ENCODE data around the gene TRIM38.
A peak's percentile ranks its signal among the peaks of the same experiment; 100 is the strongest.

The TRIM38 gene

DNA sequence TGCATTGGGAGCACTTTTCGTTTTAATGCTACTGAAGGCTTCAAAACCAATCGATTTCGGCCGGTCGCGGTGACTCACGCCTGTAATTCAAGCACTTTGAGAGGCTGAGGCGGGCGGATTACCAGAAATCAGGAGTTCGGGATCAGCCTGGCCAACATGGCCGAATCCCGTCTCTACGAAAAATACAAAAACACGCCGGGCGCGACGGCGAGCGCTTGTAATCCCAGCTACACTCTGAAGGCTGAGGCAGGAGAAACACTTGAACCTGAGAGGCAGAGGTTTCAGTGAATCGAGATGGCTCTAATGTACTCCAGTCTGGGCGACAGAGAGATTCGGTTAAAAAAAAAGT lies 58.4 kb downstream of the TRIM38 start:
- Histone ChIP-seq H4K91ac (ENCODE audit: low read length) (peak overlapping the region; percentile 83), H3K4me1 (ENCODE audit: control insufficient read depth, insufficient read depth, low read depth, low read length) (peaks cover 2% of the 10 kb centered on the region), H3K27me3 (ENCODE audit: control insufficient read depth in 1 of 2, insufficient read depth in 1 of 2, low read length in 2 of 2) (no peaks in the 10 kb centered on the region), H3K18ac (ENCODE audit: low read depth in 1 of 2, low read length in 2 of 2) (peak overlapping the region; percentile 71 to 99), H3K9ac (ENCODE audit: low read length) (peak overlapping the region; percentile 95), H2BK5ac (ENCODE audit: low read depth, low read length, poor library complexity, severe bottlenecking) (peak overlapping the region; percentile 83), H3K23ac (ENCODE audit: low read length in 2 of 2) (peak overlapping the region in 1 of 2 experiments; percentile 98), H3K4me3 (ENCODE audit: insufficient read depth in 1 of 2, low read depth in 1 of 2, low read length in 2 of 2) (peak overlapping the region; percentile 36 to 88), H3K27ac (ENCODE audit: low read length, poor library complexity, severe bottlenecking) (peak overlapping the region; percentile 95), H2BK15ac (ENCODE audit: low read depth, poor library complexity, severe bottlenecking) (peak overlapping the region; percentile 46), H3K14ac (ENCODE audit: low read length in 2 of 2) (no peak overlapping the region), H3K36me3 (ENCODE audit: control insufficient read depth in 1 of 2, insufficient read depth in 2 of 2, low read depth in 1 of 2, low read length in 2 of 2) (no peaks in the 10 kb centered on the region), H3K4ac (ENCODE audit: low read depth in 1 of 2, low read length in 2 of 2) (peak overlapping the region; percentile 42 to 83), H3K79me1 (replicated peaks; ENCODE audit: low read length, poor library complexity, severe bottlenecking) (no peaks in the 10 kb centered on the region), H3K9me3 (ENCODE audit: control insufficient read depth, low read length) (no peaks in the 10 kb centered on the region), H4K8ac (ENCODE audit: low read length) (peak overlapping the region; percentile 93), H2AFZ (ENCODE audit: low read depth, low read length) (no peak overlapping the region), H3K4me2 (ENCODE audit: low read length, poor library complexity, severe bottlenecking) (peak overlapping the region; percentile 72), H2BK12ac (ENCODE audit: low read length in 2 of 2) (peak overlapping the region in 1 of 2 experiments; percentile 45), H2BK120ac (ENCODE audit: low read depth, low read length) (peak overlapping the region; percentile 64), H2AK5ac (ENCODE audit: low read length, severe bottlenecking) (peak overlapping the region; percentile 92)
- DNase-seq, result peak; percentile 86
- under 1% methylated on average over 22 of the region's 23 CpGs for WGBS

- Histone ChIP-seq H3K4me3 (ENCODE audit: insufficient read depth in 1 of 2, low read depth in 1 of 2, low read length in 2 of 2) (peak overlapping the region; percentile 75 to 88), H2BK15ac (ENCODE audit: low read depth, poor library complexity, severe bottlenecking) (peak overlapping the region; percentile 29), H3K14ac (ENCODE audit: low read length in 2 of 2) (peak overlapping the region in 1 of 2 experiments; percentile 96), H3K4me2 (ENCODE audit: low read length, poor library complexity, severe bottlenecking) (peak overlapping the region; percentile 72), H2BK5ac (ENCODE audit: low read depth, low read length, poor library complexity, severe bottlenecking) (no peak overlapping the region), H2AK5ac (ENCODE audit: low read length, severe bottlenecking) (no peak overlapping the region), H3K23ac (ENCODE audit: low read length in 2 of 2) (peak overlapping the region in 1 of 2 experiments; percentile 29), H2BK12ac (ENCODE audit: low read length in 2 of 2) (peak overlapping the region in 1 of 2 experiments; percentile 71), H2BK120ac (ENCODE audit: low read depth, low read length) (peak overlapping the region; percentile 80), H3K9ac (ENCODE audit: low read length) (peak overlapping the region; percentile 95), H3K27me3 (ENCODE audit: control insufficient read depth in 1 of 2, insufficient read depth in 1 of 2, low read length in 2 of 2) (no peaks in the 10 kb centered on the region), H3K4me1 (ENCODE audit: control insufficient read depth, insufficient read depth, low read depth, low read length) (peaks cover 2% of the 10 kb centered on the region), H3K4ac (ENCODE audit: low read depth in 1 of 2, low read length in 2 of 2) (peak overlapping the region; percentile 96 to 99), H3K18ac (ENCODE audit: low read depth in 1 of 2, low read length in 2 of 2) (peak overlapping the region; percentile 9 to 98), H3K27ac (ENCODE audit: low read length, poor library complexity, severe bottlenecking) (peak overlapping the region; percentile 95), H4K91ac (ENCODE audit: low read length) (peak overlapping the region; percentile 15), H3K79me1 (replicated peaks; ENCODE audit: low read length, poor library complexity, severe bottlenecking) (no peaks in the 10 kb centered on the region), H2AFZ (ENCODE audit: low read depth, low read length) (peak overlapping the region; percentile 15), H3K36me3 (ENCODE audit: control insufficient read depth in 1 of 2, insufficient read depth in 2 of 2, low read depth in 1 of 2, low read length in 2 of 2) (no peaks in the 10 kb centered on the region), H4K8ac (ENCODE audit: low read length) (peak overlapping the region; percentile 87), H3K9me3 (ENCODE audit: control insufficient read depth, low read length) (no peaks in the 10 kb centered on the region)
- under 1% methylated on average over 36 of the region's 39 CpGs for WGBS
- peak; percentile 97 for DNase-seq
Observed at GRCh38 chr6:26021350-26022131, 58.9 kb downstream of the TRIM38 start.

DNA sequence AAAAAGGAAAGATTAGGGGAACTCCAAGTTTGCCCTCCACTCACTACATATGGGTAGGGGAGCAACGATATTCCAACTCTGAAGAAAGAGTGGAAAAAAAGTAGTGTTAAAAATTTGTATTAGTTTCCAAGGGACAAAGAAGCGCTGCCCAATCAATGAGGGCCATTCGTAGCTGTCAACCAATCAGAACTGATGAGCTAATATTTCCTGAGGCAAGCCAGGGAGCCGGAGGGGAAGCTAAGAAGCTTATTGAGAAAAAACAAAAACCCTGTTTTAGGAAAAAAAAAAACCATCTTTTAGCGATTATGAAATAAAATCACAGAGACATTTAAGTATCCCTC lies 59.5 kb downstream of the TRIM38 start:
- 0% methylated on average over 4 of the region's 5 CpGs for WGBS
- no peaks in the 10 kb centered on the region for H3K36me3 ChIP-seq (ENCODE audit: control insufficient read depth in 1 of 2, insufficient read depth in 2 of 2, low read depth in 1 of 2, low read length in 2 of 2)
- no peak overlapping the region for H4K91ac ChIP-seq (ENCODE audit: low read length)
- no peak overlapping the region for H2BK15ac ChIP-seq (ENCODE audit: low read depth, poor library complexity, severe bottlenecking)
- H3K14ac ChIP-seq (ENCODE audit: low read length in 2 of 2), result no peak overlapping the region
- peak overlapping the region in 1 of 2 experiments; percentile 88 for H3K4me3 ChIP-seq (ENCODE audit: insufficient read depth in 1 of 2, low read depth in 1 of 2, low read length in 2 of 2)
- H3K4me2 ChIP-seq (ENCODE audit: low read length, poor library complexity, severe bottlenecking), result peak overlapping the region; percentile 54
- no peak overlapping the region for H3K23ac ChIP-seq (ENCODE audit: low read length in 2 of 2)
- no peak overlapping the region for H2BK5ac ChIP-seq (ENCODE audit: low read depth, low read length, poor library complexity, severe bottlenecking)
- H2BK120ac ChIP-seq (ENCODE audit: low read depth, low read length), result peak overlapping the region; percentile 0
- H2BK12ac ChIP-seq (ENCODE audit: low read length in 2 of 2), result no peak overlapping the region
- peak; percentile 93 for DNase-seq
- H3K27me3 ChIP-seq (ENCODE audit: control insufficient read depth in 1 of 2, insufficient read depth in 1 of 2, low read length in 2 of 2), result no peaks in the 10 kb centered on the region
- peaks cover 4% of the 10 kb centered on the region for H3K4me1 ChIP-seq (ENCODE audit: control insufficient read depth, insufficient read depth, low read depth, low read length)
- no peak overlapping the region for H2AFZ ChIP-seq (ENCODE audit: low read depth, low read length)
- no peaks in the 10 kb centered on the region for H3K79me1 ChIP-seq (replicated peaks; ENCODE audit: low read length, poor library complexity, severe bottlenecking)
- peak overlapping the region in 1 of 2 experiments; percentile 9 for H3K18ac ChIP-seq (ENCODE audit: low read depth in 1 of 2, low read length in 2 of 2)
- no peak overlapping the region for H4K8ac ChIP-seq (ENCODE audit: low read length)
- H3K9ac ChIP-seq (ENCODE audit: low read length), result peak overlapping the region; percentile 95
- H3K4ac ChIP-seq (ENCODE audit: low read depth in 1 of 2, low read length in 2 of 2), result no peak overlapping the region
- no peak overlapping the region for H2AK5ac ChIP-seq (ENCODE audit: low read length, severe bottlenecking)
- peak overlapping the region; percentile 66 for H3K27ac ChIP-seq (ENCODE audit: low read length, poor library complexity, severe bottlenecking)
- H3K9me3 ChIP-seq (ENCODE audit: control insufficient read depth, low read length), result no peaks in the 10 kb centered on the region

DNA sequence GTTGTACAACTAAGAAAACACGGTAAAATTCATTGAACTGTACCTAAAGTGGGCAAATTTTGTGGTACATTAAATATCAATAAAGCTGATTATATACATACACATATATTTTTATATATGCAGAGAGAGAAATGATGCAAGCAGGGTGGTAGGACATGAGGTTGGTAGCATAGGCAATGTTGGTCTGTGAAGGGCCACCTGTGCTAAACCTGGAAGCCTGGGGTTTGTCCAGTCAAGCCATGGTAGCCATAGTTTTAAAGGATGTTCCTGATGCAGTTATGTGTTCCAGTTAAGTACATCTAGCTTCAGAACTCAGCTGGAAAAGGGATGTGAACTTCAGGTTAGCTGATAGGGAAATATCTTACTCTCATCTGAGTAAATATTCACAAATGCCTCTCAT lies 60.1 kb downstream of the TRIM38 start:
- no peak overlapping the region for H3K14ac ChIP-seq (ENCODE audit: low read length in 2 of 2)
- no peak overlapping the region for H3K4me2 ChIP-seq (ENCODE audit: low read length, poor library complexity, severe bottlenecking)
- no peaks in the 10 kb centered on the region for H3K79me1 ChIP-seq (replicated peaks; ENCODE audit: low read length, poor library complexity, severe bottlenecking)
- no peak overlapping the region for H4K8ac ChIP-seq (ENCODE audit: low read length)
- H2BK5ac ChIP-seq (ENCODE audit: low read depth, low read length, poor library complexity, severe bottlenecking), result no peak overlapping the region
- H2AFZ ChIP-seq (ENCODE audit: low read depth, low read length), result no peak overlapping the region
- H3K9ac ChIP-seq (ENCODE audit: low read length), result peak overlapping the region; percentile 95
- H3K9me3 ChIP-seq (ENCODE audit: control insufficient read depth, low read length), result no peaks in the 10 kb centered on the region
- no peak overlapping the region for H3K23ac ChIP-seq (ENCODE audit: low read length in 2 of 2)
- H2AK5ac ChIP-seq (ENCODE audit: low read length, severe bottlenecking), result no peak overlapping the region
- peaks cover 4% of the 10 kb centered on the region for H3K4me1 ChIP-seq (ENCODE audit: control insufficient read depth, insufficient read depth, low read depth, low read length)
- H3K4ac ChIP-seq (ENCODE audit: low read depth in 1 of 2, low read length in 2 of 2), result no peak overlapping the region
- H2BK120ac ChIP-seq (ENCODE audit: low read depth, low read length), result no peak overlapping the region
- no peaks in the 10 kb centered on the region for H3K27me3 ChIP-seq (ENCODE audit: control insufficient read depth in 1 of 2, insufficient read depth in 1 of 2, low read length in 2 of 2)
- no peak overlapping the region for H3K18ac ChIP-seq (ENCODE audit: low read depth in 1 of 2, low read length in 2 of 2)
- H3K4me3 ChIP-seq (ENCODE audit: insufficient read depth in 1 of 2, low read depth in 1 of 2, low read length in 2 of 2), result no peak overlapping the region
- DNase-seq, result no peak
- no peak overlapping the region for H3K27ac ChIP-seq (ENCODE audit: low read length, poor library complexity, severe bottlenecking)
- no peak overlapping the region for H2BK15ac ChIP-seq (ENCODE audit: low read depth, poor library complexity, severe bottlenecking)
- no peaks in the 10 kb centered on the region for H3K36me3 ChIP-seq (ENCODE audit: control insufficient read depth in 1 of 2, insufficient read depth in 2 of 2, low read depth in 1 of 2, low read length in 2 of 2)
- no CpG with 5 or more reads among the region's 1 CpG for WGBS
- H4K91ac ChIP-seq (ENCODE audit: low read length), result no peak overlapping the region
- H2BK12ac ChIP-seq (ENCODE audit: low read length in 2 of 2), result no peak overlapping the region

Measured in mesenchymal stem cell (in vitro differentiated cells and primary cell).